ENCODE measurements around the gene BBOF1. TPM values are rescaled to one million over a fixed set of nuclear protein-coding genes. Genes with fewer than 3 reads are reported as not detected.
"Not testable (repeated sequence)": the region's sequence is repeated elsewhere in the genome, so short reads cannot be mapped to it uniquely, and the experiment has no call there.

The BBOF1 gene
- total RNA-seq, 2 donors from 2014 or later = 0.64 to 1.4 TPM

DNA sequence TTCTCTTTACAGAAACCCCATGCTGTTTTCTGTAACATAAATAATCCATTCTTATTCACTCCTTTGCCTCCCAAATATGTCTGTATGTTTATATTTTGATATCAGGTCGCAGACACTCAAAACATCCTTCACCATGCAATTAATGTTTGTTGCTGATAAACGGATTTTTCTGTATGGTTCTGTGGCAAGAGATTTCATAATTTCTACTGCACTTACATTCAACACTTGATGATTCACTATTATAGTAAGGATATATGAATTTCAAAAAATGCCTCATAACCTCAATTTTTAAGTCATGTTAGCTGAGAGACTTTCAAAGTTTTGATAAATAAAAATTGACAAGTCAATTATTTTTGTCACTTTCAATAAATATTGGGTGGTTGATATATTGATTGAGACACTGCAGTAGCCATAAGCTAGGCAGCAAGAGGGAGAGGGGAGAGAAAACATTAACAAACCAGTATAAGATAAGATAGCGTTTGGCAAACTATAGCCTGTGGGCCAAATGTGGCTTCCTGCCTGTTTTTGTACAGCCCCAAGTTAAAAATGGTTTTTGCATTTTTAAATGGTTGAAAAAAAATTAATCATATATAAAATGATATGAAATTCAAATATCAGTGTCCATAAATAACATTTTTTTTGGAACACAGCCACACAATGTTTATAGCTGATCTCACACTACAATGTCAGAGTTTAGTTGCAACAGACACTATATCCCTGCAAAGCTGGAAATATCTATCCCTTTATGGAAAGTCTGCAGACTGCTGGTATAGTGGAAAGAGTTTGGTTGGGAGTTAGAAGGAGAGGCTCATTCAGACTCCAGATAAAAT is 46.8 kb downstream of the BBOF1 start:
- Mint-ChIP-seq H3K36me3 (no peaks in the 10 kb centered on the region), H3K9me3 (no peaks in the 10 kb centered on the region), H3K27ac (no peak overlapping the region)
- no peak for DNase-seq (ENCODE audit: low spot score in 2 of 2)
- ATAC-seq = no peak

DNA sequence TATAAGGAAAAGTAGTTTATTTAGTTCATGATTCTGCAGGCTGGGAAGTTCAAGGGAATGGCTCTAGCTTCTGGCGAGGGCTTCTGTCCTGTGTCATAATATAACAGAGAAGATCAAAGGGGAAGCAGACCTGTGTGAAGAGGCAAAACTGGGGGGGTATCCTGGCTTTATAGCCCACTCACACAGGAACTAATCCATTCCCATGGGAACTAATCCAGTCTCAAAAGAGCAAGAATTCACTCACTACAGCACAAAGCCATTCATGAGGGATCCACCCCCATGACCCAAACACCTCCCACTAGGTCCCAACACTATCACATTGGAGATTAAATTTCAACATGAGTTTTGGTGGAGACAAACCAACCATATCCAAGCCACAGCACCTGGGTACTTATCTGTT is 58.3 kb downstream of the BBOF1 start:
- Mint-ChIP-seq H3K9me3 (no peaks in the 10 kb centered on the region), H3K27ac (no peak overlapping the region), H3K36me3 (no peaks in the 10 kb centered on the region)
- DNase-seq (ENCODE audit: low spot score in 2 of 2) (no peak), ATAC-seq (no peak)

DNA sequence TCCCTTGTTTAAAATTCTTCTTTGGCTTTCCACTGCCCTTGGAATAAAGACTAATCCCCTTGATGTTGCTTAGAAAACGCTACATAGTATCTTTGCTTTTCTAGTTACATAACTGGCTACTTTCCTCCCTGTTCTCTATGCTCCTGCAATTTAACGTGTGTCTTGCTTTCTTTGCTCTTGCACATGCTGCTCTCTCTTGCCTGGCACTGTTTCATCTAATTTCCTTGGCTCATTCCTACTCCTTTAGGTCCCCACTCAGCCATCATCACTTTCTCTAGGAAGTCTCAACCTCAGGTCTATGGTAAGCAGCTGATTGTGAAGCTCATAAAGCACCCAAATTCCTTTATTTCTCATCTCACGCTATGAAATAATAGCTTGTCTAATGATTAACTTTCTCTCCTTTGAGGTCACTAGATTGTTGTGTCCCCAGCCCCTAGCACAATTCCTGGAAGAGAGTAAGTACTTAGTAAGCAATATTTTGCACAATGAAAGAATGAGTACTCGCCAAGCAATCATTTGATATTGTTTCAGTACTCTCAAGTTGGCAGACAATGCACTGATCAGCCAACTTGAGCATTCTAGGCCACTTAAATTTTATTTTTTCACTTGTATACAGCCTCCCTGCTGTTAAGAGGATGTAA is 61.8 kb downstream of the BBOF1 start:
- no peak for ATAC-seq
- peaks cover 0 to 10% of the 10 kb centered on the region in 2 donors for H3K36me3 Mint-ChIP-seq
- H3K9me3 Mint-ChIP-seq = no peaks in the 10 kb centered on the region
- H3K27ac Mint-ChIP-seq = no peak overlapping the region
- DNase-seq (ENCODE audit: low spot score in 2 of 2) = no peak

DNA sequence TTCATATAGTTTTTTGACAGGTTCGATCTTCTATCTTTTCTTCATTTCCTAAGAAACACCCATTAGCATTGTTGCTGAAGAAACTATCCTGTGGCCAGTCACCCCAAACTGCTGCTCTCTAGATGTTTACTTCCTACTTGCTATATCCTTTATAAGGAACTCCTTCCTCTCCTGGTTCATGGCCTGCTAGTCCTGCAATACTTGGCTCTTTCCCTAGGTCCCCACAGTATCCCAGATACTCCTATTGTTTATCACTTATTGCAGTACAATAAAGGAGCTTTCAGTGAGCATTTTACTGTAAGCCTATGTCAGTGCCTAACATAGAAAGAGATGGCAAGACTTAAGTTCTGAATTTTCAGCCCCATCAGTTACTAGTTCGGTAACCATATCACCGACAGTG is 62.3 kb downstream of the BBOF1 start:
- no peaks in the 10 kb centered on the region for H3K9me3 Mint-ChIP-seq
- no peak for ATAC-seq
- no peak overlapping the region for H3K27ac Mint-ChIP-seq
- DNase-seq (ENCODE audit: low spot score in 2 of 2) = no peak
- H3K36me3 Mint-ChIP-seq = peaks cover 0 to 10% of the 10 kb centered on the region in 2 donors

DNA sequence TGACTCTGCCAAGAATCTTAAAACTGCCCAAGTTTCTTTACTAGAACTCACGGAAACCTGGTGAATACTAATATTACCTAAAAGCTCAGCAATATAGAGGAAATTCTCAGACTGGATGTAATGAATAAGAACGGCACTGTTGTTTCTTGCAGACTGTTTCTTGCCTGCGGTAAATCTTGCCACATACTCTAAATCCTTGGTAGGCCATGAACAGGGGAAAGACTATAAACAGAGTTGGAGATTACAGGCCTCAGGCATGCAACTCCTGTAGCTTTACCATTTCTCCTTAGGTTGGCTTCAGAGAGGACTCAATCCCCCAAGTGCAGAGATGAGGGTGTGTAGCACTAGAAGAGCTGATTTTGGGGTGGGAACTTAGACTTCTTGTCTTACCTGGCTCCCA is 64.0 kb downstream of the BBOF1 start:
- H3K36me3 Mint-ChIP-seq = peaks cover 0 to 10% of the 10 kb centered on the region in 2 donors

DNA sequence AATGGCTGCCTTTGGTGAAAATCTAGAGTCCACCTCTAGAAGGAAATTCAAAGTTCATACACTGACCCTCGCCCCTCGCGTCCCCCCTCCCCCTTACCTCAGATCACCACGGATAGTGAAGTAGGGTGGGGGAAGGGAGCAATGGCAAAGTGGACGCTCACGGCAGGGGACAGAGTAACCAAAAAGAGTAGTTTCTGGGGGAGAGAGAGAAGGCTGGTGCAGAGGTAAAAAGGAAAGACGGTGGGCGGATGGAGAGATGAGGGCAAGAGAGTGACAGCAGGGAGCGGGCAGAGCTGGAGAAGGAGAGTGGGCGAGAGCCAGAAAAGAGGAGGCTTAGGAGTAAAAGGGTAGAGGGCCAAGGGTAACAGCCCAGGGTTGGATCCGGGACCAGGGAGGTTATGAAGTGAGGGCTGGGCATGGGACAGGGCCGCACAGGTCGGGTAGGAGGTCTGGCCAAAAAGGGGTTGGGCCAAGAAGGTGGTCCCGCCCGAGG is 64.7 kb downstream of the BBOF1 start:
- Mint-ChIP-seq H3K36me3 (peaks cover 2 to 10% of the 10 kb centered on the region in 2 donors), H3K27ac (peak overlapping the region; percentile 90 to 100), H3K9me3 (no peaks in the 10 kb centered on the region)
- ATAC-seq = peak in 1 of 2 donors; percentile 7
- DNase-seq (ENCODE audit: low spot score in 2 of 2) = no peak

More for the DNA sequence above, 64.0 kb downstream of the BBOF1 start:
- ATAC-seq (no peak), DNase-seq (ENCODE audit: low spot score in 2 of 2) (no peak)
- Mint-ChIP-seq H3K27ac (peak overlapping the region in 1 of 2 donors; percentile 100), H3K9me3 (no peaks in the 10 kb centered on the region)

DNA sequence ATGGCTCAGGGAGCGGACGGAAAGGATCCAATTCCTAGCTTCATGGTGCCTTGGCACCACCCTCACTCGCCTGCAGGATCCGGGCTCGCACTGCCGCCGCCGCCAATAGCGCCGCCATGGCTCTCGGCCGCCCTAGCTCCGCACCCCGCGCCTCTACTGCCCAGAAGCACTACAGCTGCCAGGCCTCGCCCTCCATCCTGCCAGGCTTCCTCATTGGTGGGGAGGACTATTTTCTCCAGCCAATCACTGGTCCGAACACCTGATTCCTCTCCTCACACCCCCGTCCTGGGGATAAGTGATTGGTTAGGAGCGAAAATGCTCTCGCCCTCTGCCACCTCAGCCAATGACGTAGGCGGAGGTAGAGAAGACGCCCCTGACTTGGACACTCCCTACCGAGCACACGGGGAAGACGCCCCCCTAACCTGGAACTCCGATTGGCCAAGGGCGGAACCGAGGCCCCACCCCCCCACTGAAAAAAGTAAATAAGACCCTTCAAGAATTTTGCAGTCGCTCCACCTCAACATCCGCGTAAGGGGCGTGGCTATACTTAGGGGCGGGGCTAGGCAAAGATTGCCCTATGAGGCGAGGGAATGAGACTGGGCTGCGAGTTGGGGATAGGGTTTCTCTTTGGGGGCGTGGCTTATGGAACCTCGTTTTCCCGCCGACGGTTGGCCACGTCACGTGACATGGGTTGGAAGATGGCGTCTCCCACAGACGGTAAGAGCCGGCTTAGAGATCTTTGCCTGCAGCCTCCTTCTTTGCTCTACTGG is 65.3 kb downstream of the BBOF1 start, which contains the start of the genes ALDH6A1 and LIN52:
ALDH6A1 (minus strand) TSS at position 177 of the 770 bp plus-strand sequence; CDS start at position 118, 59 bp downstream.
LIN52 (plus strand) TSS at position 680 of the 770 bp plus-strand sequence; CDS start at position 699, 19 bp downstream.
- peak; percentile 89 to 91 for ATAC-seq
- H3K36me3 Mint-ChIP-seq = peaks cover 7 to 10% of the 10 kb centered on the region in 2 donors
- peak within 1 kb of the TSS; percentile 99 to 100 for H3K27ac Mint-ChIP-seq
- peaks cover 0 to 4% of the 10 kb centered on the region in 2 donors for H3K9me3 Mint-ChIP-seq
- peak; percentile 98 to 99 for DNase-seq (ENCODE audit: low spot score in 2 of 2)

DNA sequence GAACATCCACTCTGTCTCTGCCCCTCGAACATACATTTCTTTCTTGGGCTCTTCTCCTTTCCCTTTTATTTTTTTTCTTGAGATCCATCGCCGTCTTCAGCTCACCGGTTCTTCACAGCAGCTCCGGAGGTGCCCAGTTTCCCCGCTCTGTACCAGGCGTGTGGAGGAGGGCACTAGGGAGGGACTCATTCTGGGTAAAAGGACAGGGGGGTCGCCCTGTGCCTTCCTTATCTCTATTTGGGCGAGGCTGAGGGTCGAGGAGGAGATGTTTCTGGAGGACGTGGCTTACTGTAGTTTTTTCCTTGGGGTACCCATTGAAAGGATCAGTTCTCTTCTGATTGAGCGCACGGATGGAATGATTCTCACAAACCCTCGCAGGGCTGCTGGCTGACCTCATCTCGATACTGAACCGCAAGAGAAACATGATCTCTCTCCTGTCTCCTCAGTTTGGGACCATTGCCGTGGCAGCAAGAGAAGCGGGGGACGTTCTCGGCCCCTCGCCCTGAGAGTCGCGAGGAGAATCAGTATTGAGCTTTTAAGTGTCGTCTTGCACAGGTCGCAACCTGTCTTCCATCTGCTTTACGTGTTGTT is 66.0 kb downstream of the BBOF1 start:
- H3K9me3 Mint-ChIP-seq = peaks cover 0 to 4% of the 10 kb centered on the region in 2 donors
- H3K36me3 Mint-ChIP-seq = peaks cover 7 to 10% of the 10 kb centered on the region in 2 donors
- ATAC-seq (peak; percentile 23 to 38), DNase-seq (ENCODE audit: low spot score in 2 of 2) (peak; percentile 47 to 67)
- peak overlapping the region; percentile 99 to 100 for H3K27ac Mint-ChIP-seq

DNA sequence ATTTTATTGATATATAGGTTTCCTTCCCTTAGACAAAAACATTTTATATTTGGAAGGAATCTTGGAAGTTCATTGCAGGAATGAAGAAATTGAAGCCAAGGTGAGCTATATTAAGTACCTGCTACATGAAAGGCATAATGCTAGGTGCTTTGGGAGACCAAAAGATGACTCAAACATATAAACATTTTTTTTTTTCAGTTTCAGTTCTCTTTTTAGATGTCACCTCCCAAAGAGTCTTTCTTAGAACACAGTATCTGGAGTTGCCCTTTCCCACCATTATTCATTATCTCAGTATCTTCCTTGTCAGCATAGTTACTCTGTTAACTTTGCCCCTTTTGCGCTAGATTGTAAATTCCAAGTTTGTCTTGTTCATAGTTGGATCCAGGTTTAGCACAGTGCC is 66.7 kb downstream of the BBOF1 start:
- peaks cover 7 to 10% of the 10 kb centered on the region in 2 donors for H3K36me3 Mint-ChIP-seq
- peak; percentile 24 to 27 for ATAC-seq
- H3K9me3 Mint-ChIP-seq = peaks cover 0 to 4% of the 10 kb centered on the region in 2 donors
- peak overlapping the region; percentile 99 to 100 for H3K27ac Mint-ChIP-seq
- DNase-seq (ENCODE audit: low spot score in 2 of 2) = no peak

DNA sequence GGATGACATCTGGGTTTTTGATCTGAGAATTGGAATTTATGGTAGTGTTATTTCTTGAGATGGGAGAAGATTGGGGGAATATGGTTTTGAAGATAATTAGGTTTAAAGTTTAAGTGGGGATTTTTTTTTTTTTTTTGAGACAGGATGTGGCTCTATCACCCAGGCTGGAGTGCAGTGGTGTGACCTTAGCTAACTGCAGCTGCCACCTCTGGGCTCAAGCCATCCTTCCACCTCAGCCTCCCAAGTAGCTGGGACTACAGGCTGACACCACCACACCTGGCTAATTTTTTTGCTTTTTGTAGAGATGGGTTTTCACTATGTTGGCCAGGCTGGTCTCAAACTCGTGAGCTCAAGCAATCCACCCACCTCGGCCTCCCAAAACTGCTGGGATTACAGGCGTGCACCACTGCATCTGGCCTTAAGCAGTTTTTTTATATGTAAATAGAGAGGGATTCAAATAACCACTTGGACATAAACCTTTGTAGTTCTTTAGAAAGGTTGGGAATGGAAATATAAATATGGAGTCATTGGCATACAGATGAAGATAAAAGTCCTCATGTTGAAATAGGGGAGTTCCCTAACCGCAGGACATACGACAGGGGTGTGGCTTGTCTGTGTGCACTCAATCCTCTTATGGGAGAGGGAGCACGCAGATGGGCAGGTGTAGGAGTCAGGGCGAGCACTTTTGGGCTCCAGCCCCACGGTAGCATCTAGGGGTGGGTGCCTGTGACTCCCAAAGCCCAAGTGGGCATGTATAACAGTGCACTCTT is 70.3 kb downstream of the BBOF1 start:
- DNase-seq (ENCODE audit: low spot score in 2 of 2) = no peak
- Mint-ChIP-seq H3K36me3 (peaks cover 7 to 10% of the 10 kb centered on the region in 2 donors), H3K9me3 (peaks cover 0 to 4% of the 10 kb centered on the region in 2 donors), H3K27ac (no peak overlapping the region)
- no peak for ATAC-seq

DNA sequence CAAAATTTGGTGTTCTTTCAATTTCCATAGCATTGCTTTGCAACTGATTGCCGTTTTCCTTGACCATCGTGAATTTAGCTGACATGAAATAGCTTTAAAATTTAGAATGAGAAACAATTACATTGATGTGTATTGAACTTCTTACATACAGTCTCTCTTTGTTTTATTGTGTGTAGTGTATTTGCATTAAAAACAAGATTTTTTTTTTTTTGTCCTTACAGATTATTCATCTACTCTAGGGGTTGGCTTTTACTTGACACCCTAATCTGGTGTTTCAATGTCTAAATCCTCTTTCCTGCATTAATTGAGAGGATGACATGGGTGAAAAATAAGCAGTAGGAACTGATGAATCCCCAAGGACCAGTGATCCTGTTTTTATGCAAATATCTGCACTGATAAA is 86.2 kb downstream of the BBOF1 start:
- Mint-ChIP-seq H3K27ac (peak overlapping the region in 1 of 2 donors; percentile 36), H3K9me3 (no peaks in the 10 kb centered on the region), H3K36me3 (peaks cover 4 to 6% of the 10 kb centered on the region in 2 donors)
- ATAC-seq (no peak), DNase-seq (ENCODE audit: low spot score in 2 of 2) (no peak)

DNA sequence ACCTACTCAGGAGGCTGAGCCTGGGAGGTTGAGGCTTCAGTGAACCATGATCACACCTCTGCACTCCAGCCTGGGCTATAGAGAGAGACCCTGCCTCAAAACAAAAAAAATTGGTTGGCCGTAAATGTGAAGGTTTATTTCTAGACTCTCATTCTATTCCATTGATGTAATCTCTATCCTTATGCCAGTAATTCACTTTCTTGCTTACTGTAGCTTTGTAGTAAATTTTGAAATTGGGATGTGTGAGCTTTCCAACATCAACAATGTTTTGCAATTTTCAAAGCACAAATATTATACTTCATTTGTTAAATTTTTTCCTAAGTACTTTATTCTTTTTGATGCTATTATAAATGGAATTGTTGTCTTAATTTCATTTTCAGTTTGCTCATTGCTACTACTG is 90.2 kb downstream of the BBOF1 start:
- no peaks in the 10 kb centered on the region for H3K9me3 Mint-ChIP-seq
- DNase-seq (ENCODE audit: low spot score in 2 of 2) = no peak
- peaks cover 0 to 4% of the 10 kb centered on the region in 2 donors for H3K36me3 Mint-ChIP-seq
- H3K27ac Mint-ChIP-seq = no peak overlapping the region
- ATAC-seq = no peak

DNA sequence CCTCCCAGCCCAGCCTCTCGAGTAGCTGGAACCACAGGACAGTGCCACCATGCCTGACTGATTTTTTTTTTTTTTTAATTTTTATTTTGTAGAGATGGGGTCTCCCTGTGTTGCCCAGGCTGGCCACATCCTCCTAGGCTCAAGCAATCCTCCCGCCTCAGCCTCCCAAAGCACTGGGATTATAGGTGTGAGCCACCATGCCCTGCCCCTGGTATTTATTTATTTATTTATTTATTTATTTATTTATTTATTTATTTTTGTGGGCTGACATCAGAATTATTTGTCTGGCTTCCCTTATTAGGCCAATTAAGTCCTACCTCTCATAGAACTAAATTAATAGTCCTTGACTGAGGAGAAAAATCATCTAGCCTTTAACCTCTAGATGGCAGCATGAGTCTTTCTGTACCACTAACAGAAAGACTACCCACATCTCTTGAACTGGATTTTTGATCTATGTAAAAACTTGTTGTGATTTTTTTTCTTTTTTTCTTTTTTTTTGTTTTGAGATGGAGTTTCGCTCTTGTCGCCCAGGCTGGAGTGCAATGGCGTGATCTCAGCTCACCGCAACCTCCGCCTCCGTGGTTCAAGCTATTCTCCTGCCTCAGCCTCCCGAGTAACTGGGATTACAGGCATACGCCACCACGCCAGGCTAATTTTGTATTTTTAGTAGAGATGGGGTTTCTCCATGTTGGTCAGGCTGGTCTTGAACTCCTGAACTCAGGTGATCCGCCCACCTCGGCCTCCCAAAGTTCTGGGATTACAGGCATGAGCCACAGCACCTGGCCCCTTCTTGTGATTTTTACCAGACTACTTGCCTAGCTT is 92.5 kb downstream of the BBOF1 start:
- not testable (repeated sequence) for H3K27ac Mint-ChIP-seq
- peak; percentile 45 to 55 for ATAC-seq

More for the DNA sequence above, 92.5 kb downstream of the BBOF1 start:
- not testable (repeated sequence) for DNase-seq (ENCODE audit: low spot score in 2 of 2); H3K9me3 Mint-ChIP-seq; H3K36me3 Mint-ChIP-seq
